Right lobe of liver (tissue), 4 donors: Measurements from ENCODE around the gene SLC17A9.

Source experiments
- CTCF ChIP-seq, 4 donors: fragments of 200-600 bp in 3 of 4; fragments of 450-650 bp in 1 of 4; IDR thresholded peaks; one replicate each; pipeline versions ENCODE4 v1.5.1 to v1.8.0; 2016 to 2022; ENCODE audit warnings: antibody characterized with exemption in 4 of 4, mild to moderate bottlenecking in 2 of 4
- POLR2A ChIP-seq: fragments of 450-650 bp; IDR thresholded peaks from one replicate; pipeline ENCODE4 v1.6.1; 2017; ENCODE audit warnings: antibody characterized with exemption, mild to moderate bottlenecking
- donor health status: DM: no; HTN: no; CAD: no.
- donor health status: DM: no; HTN: no; CAD: no.
- donor health status: DM: no; HTN: yes; CAD: no.

- TF ChIP-seq CTCF (IDR thresholded peaks at IDR 0.05), result no peak
- no peak for TF ChIP-seq POLR2A
Measured at GRCh38 chr20:62924442-62925075, 27.9 kb upstream of the SLC17A9 start.
